IPS DF 6.9 (cell line): Measurements from ENCODE around the gene STPG1.
A peak's percentile ranks its signal among the peaks of the same experiment; 100 is the strongest.
"Not testable (repeated sequence)": the region's sequence is repeated elsewhere in the genome, so short reads cannot be mapped to it uniquely, and the experiment has no call there.

Source experiments
- DNase-seq: peaks from one replicate; pipeline ENCODE4 v3.0.0-alpha.2; 2013; ENCODE audit warnings: low read depth, low spot score
- H3K27ac ChIP-seq: one replicate; pipeline ENCODE4 v1.5.1; 2013; ENCODE audit warnings: low read length, control low read depth
- H3K27me3 ChIP-seq: 2 replicates; pipeline ENCODE4 v1.6.1; 2013; ENCODE audit warnings: mild to moderate bottlenecking, low read length; ENCODE audit not compliant: control insufficient read depth, insufficient read depth
- H3K36me3 ChIP-seq: 2 replicates; pipeline ENCODE4 v1.6.1; 2013; ENCODE audit warnings: low read length; ENCODE audit not compliant: control insufficient read depth, insufficient read depth
- H3K4me1 ChIP-seq: 2 replicates; pipeline ENCODE4 v1.6.1; 2013; ENCODE audit warnings: low read length; ENCODE audit not compliant: control insufficient read depth, insufficient read depth
- H3K4me3 ChIP-seq: 2 replicates; pipeline ENCODE4 v1.5.1; 2013; ENCODE audit warnings: mild to moderate bottlenecking, low read length
- H3K9me3 ChIP-seq: 2 replicates; pipeline ENCODE4 v1.6.1; 2013; ENCODE audit warnings: low read length, inconsistent platforms; ENCODE audit not compliant: control insufficient read depth, insufficient read depth
- WGBS: extraction: QIAGEN DNeasy Blood & Tissue Kit; methylation state at CpG from one replicate; pipeline ENCODE4 v1.1.7; 2013; ENCODE audit warnings: mixed read lengths, missing lambda C conversion rate; ENCODE audit not compliant: insufficient read length, insufficient coverage; 5-methylcytosine and 5-hydroxymethylcytosine counted together

The STPG1 gene, protein sequence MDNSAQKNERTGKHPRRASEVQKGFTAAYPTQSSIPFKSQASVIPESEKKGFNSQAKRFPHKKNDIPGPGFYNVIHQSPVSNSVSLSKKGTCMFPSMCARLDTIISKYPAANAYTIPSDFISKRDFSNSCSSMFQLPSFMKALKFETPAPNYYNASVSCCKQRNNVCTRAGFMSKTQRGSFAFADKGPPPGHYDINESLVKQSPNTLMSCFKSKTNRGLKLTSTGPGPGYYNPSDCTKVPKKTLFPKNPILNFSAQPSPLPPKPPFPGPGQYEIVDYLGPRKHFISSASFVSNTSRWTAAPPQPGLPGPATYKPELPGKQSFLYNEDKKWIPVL

DNA sequence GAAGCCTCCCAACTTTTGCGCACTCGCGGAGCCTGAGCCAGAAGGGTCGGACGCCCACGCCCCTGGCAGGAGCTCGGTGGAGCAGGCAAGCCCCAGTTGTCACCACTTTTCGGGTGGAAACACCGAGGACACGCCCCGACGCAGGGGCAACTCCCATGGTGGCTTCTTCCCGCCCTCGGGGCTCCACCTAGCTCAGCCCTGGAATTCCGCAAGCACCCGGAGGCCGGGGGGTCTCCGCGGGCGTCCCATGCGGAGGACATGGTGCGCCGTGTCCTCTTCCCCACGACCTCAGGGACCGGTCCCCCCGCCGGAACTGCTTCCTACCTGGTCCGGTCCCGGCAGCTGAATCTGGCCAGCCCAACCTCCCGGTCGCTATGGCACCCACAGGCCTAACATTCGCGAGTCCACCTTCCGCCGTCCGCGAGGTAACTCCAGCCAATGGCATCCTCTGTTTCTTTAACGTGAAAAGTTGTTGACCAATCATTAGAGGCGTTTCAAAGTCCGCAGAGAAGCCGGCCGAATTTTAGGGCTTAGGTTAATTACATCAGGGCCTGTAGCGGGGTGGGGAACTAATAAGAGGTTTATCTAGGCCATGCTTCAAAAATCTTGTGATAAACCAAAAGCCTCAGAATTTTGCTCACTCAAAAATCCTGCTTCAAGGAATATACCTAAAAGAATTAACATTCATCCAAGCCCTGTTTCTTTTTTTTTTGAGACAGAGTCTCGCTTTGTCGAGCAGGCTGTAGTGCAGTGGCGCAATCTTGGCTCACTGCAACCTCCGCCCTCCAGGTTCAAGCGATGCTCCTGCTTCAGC is at the start of gene STPG1:
Gene STPG1, minus strand, starts transcription at position 433 of the 814 bp plus-strand sequence. CDS start 12,394 bp downstream, outside the sequence.
- no CpG with 5 or more reads among the region's 48 CpGs for WGBS
- H3K27ac ChIP-seq: no peak within 1 kb of the TSS
- no peaks in the 10 kb centered on the region for H3K9me3 ChIP-seq
- H3K4me3 ChIP-seq: peak within 1 kb of the TSS; percentile 75
- H3K27me3 ChIP-seq: no peaks in the 10 kb centered on the region
- DNase-seq: peak; percentile 80
- H3K36me3 ChIP-seq: no peaks in the 10 kb centered on the region
- H3K4me1 ChIP-seq: no peaks in the 10 kb centered on the region

- DNase-seq, H3K4me3 ChIP-seq, H3K36me3 ChIP-seq, H3K9me3 ChIP-seq, H3K27me3 ChIP-seq, H3K27ac ChIP-seq, H3K4me1 ChIP-seq: not testable (repeated sequence)
- no CpG with 5 or more reads among the region's 4 CpGs for WGBS
Observed at GRCh38 chr1:24462128-24462527, 48.5 kb upstream of the STPG1 start.

- peaks cover 2% of the 10 kb centered on the region; the same call in 1 of the 2 replicates for H3K36me3 ChIP-seq
- WGBS: no CpG with 5 or more reads among the region's 6 CpGs
Observed at GRCh38 chr1:24459551-24460266, 46.1 kb upstream of the STPG1 start.

GRCh38 chr1:24457866-24458265 is 44.3 kb upstream of the STPG1 start:
- WGBS: no CpG with 5 or more reads among the region's 3 CpGs
- Histone ChIP-seq H3K27me3 (no peaks in the 10 kb centered on the region), H3K4me1 (no peaks in the 10 kb centered on the region), H3K4me3 (no peak overlapping the region), H3K9me3 (no peaks in the 10 kb centered on the region), H3K27ac (no peak overlapping the region), H3K36me3 (peaks cover 2% of the 10 kb centered on the region; the same call in 1 of the 2 replicates)
- DNase-seq: no peak

More at GRCh38 chr1:24459551-24460266, 46.1 kb upstream of the STPG1 start:
- DNase-seq: no peak
- no peak overlapping the region for H3K4me3 ChIP-seq
- H3K4me1 ChIP-seq: no peaks in the 10 kb centered on the region
- H3K27ac ChIP-seq: no peak overlapping the region
- no peaks in the 10 kb centered on the region for H3K27me3 ChIP-seq
- H3K9me3 ChIP-seq: no peaks in the 10 kb centered on the region

GRCh38 chr1:24455272-24455671 is 41.7 kb upstream of the STPG1 start:
- Histone ChIP-seq H3K36me3 (peaks cover 2% of the 10 kb centered on the region; the same call in 1 of the 2 replicates), H3K4me3 (no peak overlapping the region), H3K27ac (no peak overlapping the region), H3K27me3 (no peaks in the 10 kb centered on the region), H3K4me1 (no peaks in the 10 kb centered on the region), H3K9me3 (no peaks in the 10 kb centered on the region)
- no CpG with 5 or more reads among the region's 5 CpGs for WGBS
- DNase-seq: no peak

GRCh38 chr1:24454673-24455072 is 41.1 kb upstream of the STPG1 start:
- no peak overlapping the region for H3K4me3 ChIP-seq

GRCh38 chr1:24452922-24453485 is 39.4 kb upstream of the STPG1 start:
- no peak overlapping the region for H3K27ac ChIP-seq
- WGBS: no CpG with 5 or more reads among the region's 8 CpGs

More at GRCh38 chr1:24454673-24455072, 41.1 kb upstream of the STPG1 start:
- Histone ChIP-seq H3K9me3 (no peaks in the 10 kb centered on the region), H3K4me1 (no peaks in the 10 kb centered on the region), H3K27me3 (no peaks in the 10 kb centered on the region), H3K36me3 (peaks cover 2% of the 10 kb centered on the region; the same call in 1 of the 2 replicates), H3K27ac (no peak overlapping the region)
- no CpG with 5 or more reads among the region's 5 CpGs for WGBS
- no peak for DNase-seq

DNA sequence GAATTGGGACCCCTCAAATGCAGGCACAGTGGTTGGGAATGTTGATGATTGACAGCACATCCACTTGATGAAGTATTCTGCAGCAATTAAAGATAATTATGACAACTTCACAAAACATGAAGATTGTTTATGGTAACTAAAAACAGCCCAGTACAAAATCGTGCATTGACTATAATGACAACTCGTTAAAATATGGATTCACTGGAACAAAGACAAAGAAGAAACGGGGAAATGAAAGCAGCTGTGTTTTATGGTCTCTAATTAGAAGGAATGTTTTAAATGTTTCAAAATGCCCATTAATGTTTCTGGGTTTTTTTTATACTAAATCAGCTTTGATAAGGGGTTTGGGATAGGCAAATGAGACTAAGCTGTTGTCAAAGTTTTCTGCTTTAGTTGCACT is 38.2 kb upstream of the STPG1 start:
- WGBS: no CpG with 5 or more reads among the region's 3 CpGs
- Histone ChIP-seq H3K4me1 (no peaks in the 10 kb centered on the region), H3K27me3 (no peaks in the 10 kb centered on the region), H3K4me3 (no peak overlapping the region), H3K36me3 (no peaks in the 10 kb centered on the region), H3K9me3 (no peaks in the 10 kb centered on the region), H3K27ac (no peak overlapping the region)
- no peak for DNase-seq

More at GRCh38 chr1:24452922-24453485, 39.4 kb upstream of the STPG1 start:
- no peaks in the 10 kb centered on the region for H3K9me3 ChIP-seq
- no peaks in the 10 kb centered on the region for H3K4me1 ChIP-seq
- H3K27me3 ChIP-seq: no peaks in the 10 kb centered on the region
- H3K4me3 ChIP-seq: no peak overlapping the region
- DNase-seq: no peak
- no peaks in the 10 kb centered on the region for H3K36me3 ChIP-seq

DNA sequence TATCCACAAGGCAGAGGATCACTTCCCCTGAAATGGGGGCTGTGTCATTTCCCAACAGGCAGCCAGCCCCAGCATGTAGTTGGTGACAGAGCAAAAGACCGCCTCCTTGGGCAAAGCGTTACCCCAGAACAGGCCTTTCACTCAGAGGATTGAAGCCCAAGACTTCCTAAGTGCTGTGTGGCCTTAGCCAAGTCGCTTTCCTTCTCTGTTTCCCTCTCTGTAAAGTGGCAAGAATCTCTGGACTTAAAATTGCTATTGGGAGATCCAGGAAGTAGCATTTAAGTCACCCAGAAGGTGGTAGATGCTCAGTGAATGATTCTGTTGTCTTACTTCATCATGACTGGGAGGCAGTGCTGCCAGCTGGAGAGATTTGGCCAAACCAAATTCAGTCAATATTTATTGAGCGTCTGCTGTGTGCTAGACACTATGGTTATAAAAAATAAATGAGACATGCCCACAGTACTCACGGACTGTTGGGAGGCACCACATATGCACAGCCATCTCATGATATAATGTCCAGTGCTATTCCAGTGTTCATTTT is 37.3 kb upstream of the STPG1 start:
- Histone ChIP-seq H3K36me3 (no peaks in the 10 kb centered on the region), H3K4me3 (no peak overlapping the region), H3K27ac (no peak overlapping the region), H3K4me1 (no peaks in the 10 kb centered on the region), H3K9me3 (no peaks in the 10 kb centered on the region), H3K27me3 (no peaks in the 10 kb centered on the region)
- WGBS: no CpG with 5 or more reads among the region's 5 CpGs
- no peak for DNase-seq

GRCh38 chr1:24450316-24450715 is 36.7 kb upstream of the STPG1 start:
- DNase-seq: no peak

More at GRCh38 chr1:24450316-24450715, 36.7 kb upstream of the STPG1 start:
- Histone ChIP-seq H3K4me1 (no peaks in the 10 kb centered on the region), H3K9me3 (no peaks in the 10 kb centered on the region), H3K27me3 (no peaks in the 10 kb centered on the region), H3K27ac (no peak overlapping the region), H3K4me3 (no peak overlapping the region), H3K36me3 (no peaks in the 10 kb centered on the region)
- no CpG with 5 or more reads among the region's 4 CpGs for WGBS
